Measurements from ENCODE around the gene PKD1L1. TPM values are rescaled to one million over a fixed set of nuclear protein-coding genes. Genes with fewer than 3 reads are reported as not detected.

The PKD1L1 gene
- total RNA-seq, 1 experiment from 2014 or later, result 0.07 TPM

GRCh38 chr7:47803025-47803424 lies 145.2 kb downstream of the PKD1L1 start (continued):
- TF ChIP-seq AR (CRISPR knock-in tag; IDR thresholded peaks at IDR 0.05), result no peak

GRCh38 chr7:47801423-47801822 lies 146.8 kb downstream of the PKD1L1 start:
- no peaks in the 10 kb centered on the region for H3K4me1 Mint-ChIP-seq
- DNase-seq (ENCODE audit: low spot score) (no peak), ATAC-seq (no peak)
- no peaks in the 10 kb centered on the region for H3K36me3 Mint-ChIP-seq
- TF ChIP-seq SP1 (CRISPR knock-in tag; conservative IDR thresholded peaks at IDR 0.05) (no peak), ETV6 (CRISPR knock-in tag; IDR thresholded peaks at IDR 0.05) (no peak), TP53 (CRISPR knock-in tag; IDR thresholded peaks at IDR 0.05) (no peak), CTCF (IDR thresholded peaks at IDR 0.05) (no peak)
- no peaks in the 10 kb centered on the region for H3K9me3 Mint-ChIP-seq
- no peak overlapping the region for H3K4me3 Mint-ChIP-seq
- H3K27me3 Mint-ChIP-seq (ENCODE audit: low read depth), result no peaks in the 10 kb centered on the region
- ChIA-PET POLR2A (no interaction called here), CTCF (interaction anchor here (1.2 to 1.3 kb wide), 2 partner anchors 15 to 18 kb away, joined by 3 read pairs; no protein-coding TSS in a partner anchor)
- no peak overlapping the region for H3K27ac Mint-ChIP-seq

- Mint-ChIP-seq H3K4me1 (no peaks in the 10 kb centered on the region), H3K27me3 (ENCODE audit: low read depth) (no peaks in the 10 kb centered on the region), H3K4me3 (no peak overlapping the region), H3K36me3 (no peaks in the 10 kb centered on the region), H3K9me3 (peaks cover 10% of the 10 kb centered on the region; the same call in 1 of the 2 replicates), H3K27ac (no peak overlapping the region)
- DNase-seq (ENCODE audit: low spot score), result no peak
- no peak for TF ChIP-seq CDX4 (CRISPR knock-in tag; IDR thresholded peaks at IDR 0.05; ENCODE audit: borderline replicate concordance)
- no peak for TF ChIP-seq E2F1 (CRISPR knock-in tag; IDR thresholded peaks at IDR 0.05)
- no peak for TF ChIP-seq AR (CRISPR knock-in tag; IDR thresholded peaks at IDR 0.05)
- TF ChIP-seq GTF2I (CRISPR knock-in tag; conservative IDR thresholded peaks at IDR 0.05), result no peak
- no peak for TF ChIP-seq ATF6 (CRISPR knock-in tag; IDR thresholded peaks at IDR 0.05)
- no peak for TF ChIP-seq ZNF121 (CRISPR knock-in tag; IDR thresholded peaks at IDR 0.05)
- TF ChIP-seq TP53 (CRISPR knock-in tag; IDR thresholded peaks at IDR 0.05), result no peak
- no peak for TF ChIP-seq NR3C1 (CRISPR knock-in tag; conservative IDR thresholded peaks at IDR 0.05; ENCODE audit: low read depth)
- no peak for TF ChIP-seq E2F4 (CRISPR knock-in tag; IDR thresholded peaks at IDR 0.05; ENCODE audit: borderline replicate concordance, low read depth)
- no peak for TF ChIP-seq ATF1 (CRISPR knock-in tag; IDR thresholded peaks at IDR 0.05)
- no peak for ATAC-seq
- ChIA-PET CTCF (no interaction called here), POLR2A (interaction anchor here (0.6 kb wide), 1 partner anchor 1941 kb away, joined by 4 read pairs; no protein-coding TSS in a partner anchor)
Observed at GRCh38 chr7:47799524-47799923, 148.7 kb downstream of the PKD1L1 start.
